ENCODE results near the gene RTN4R. TPM values are rescaled to one million over a fixed set of nuclear protein-coding genes. Genes with fewer than 3 reads are reported as not detected.

RTN4R gene
- total RNA-seq, 1 donor from 2014 or later = 1.4 TPM

GRCh38 chr22:20203142-20203551 lies 65.0 kb downstream of the RTN4R start:
- DNase-seq (ENCODE audit: low spot score) = no peak

- DNase-seq (ENCODE audit: low spot score) = no peak
Measured at GRCh38 chr22:20201837-20202392, 66.2 kb downstream of the RTN4R start.

- DNase-seq (ENCODE audit: low spot score) = no peak
Measured at GRCh38 chr22:20199906-20200305, 68.2 kb downstream of the RTN4R start.

- DNase-seq (ENCODE audit: low spot score) = no peak
Measured at GRCh38 chr22:20199413-20199842, 68.7 kb downstream of the RTN4R start.

GRCh38 chr22:20198557-20199319 lies 69.4 kb downstream of the RTN4R start:
- DNase-seq (ENCODE audit: low spot score) = no peak

- no peak for DNase-seq (ENCODE audit: low spot score)
Measured at GRCh38 chr22:20197407-20198030, 70.6 kb downstream of the RTN4R start.

GRCh38 chr22:20196094-20196842 lies 71.8 kb downstream of the RTN4R start:
- no peak for DNase-seq (ENCODE audit: low spot score)

- DNase-seq (ENCODE audit: low spot score) = no peak
Measured at GRCh38 chr22:20194681-20195593, 73.2 kb downstream of the RTN4R start.

GRCh38 chr22:20193761-20194494 lies 74.2 kb downstream of the RTN4R start:
- DNase-seq (ENCODE audit: low spot score) = no peak

GRCh38 chr22:20192972-20193760 lies 75.0 kb downstream of the RTN4R start:
- no peak for DNase-seq (ENCODE audit: low spot score)

- DNase-seq (ENCODE audit: low spot score) = no peak
Measured at GRCh38 chr22:20192293-20192971, 75.7 kb downstream of the RTN4R start.

GRCh38 chr22:20191803-20192202 lies 76.3 kb downstream of the RTN4R start:
- DNase-seq (ENCODE audit: low spot score) = no peak

Other genes with a start within 250 kb of the RTN4R start
- gene TANGO2, start 247.2 kb downstream of the RTN4R start, total RNA-seq (ENCODE audit: insufficient read depth, low replicate concordance) = 20.5 TPM
- 16.4 TPM for gene DGCR8, start 188.1 kb downstream of the RTN4R start, total RNA-seq (ENCODE audit: insufficient read depth, low replicate concordance)
- gene RANBP1, start 152.2 kb downstream of the RTN4R start, total RNA-seq (ENCODE audit: insufficient read depth, low replicate concordance) = 265 TPM
- gene TRMT2A, start 151.1 kb downstream of the RTN4R start, total RNA-seq (ENCODE audit: insufficient read depth, low replicate concordance) = 30.8 TPM
- gene ZDHHC8, start 136.5 kb downstream of the RTN4R start, total RNA-seq (ENCODE audit: insufficient read depth, low replicate concordance) = 2.2 TPM
- not detected for gene CCDC188, start 117.3 kb downstream of the RTN4R start, total RNA-seq (ENCODE audit: insufficient read depth, low replicate concordance)
- gene DGCR6L, start 51.7 kb upstream of the RTN4R start, total RNA-seq (ENCODE audit: insufficient read depth, low replicate concordance) = 40.0 TPM
- 12.5 TPM for gene ZNF74, start 125.8 kb upstream of the RTN4R start, total RNA-seq (ENCODE audit: insufficient read depth, low replicate concordance)
- gene SCARF2, start 169.5 kb upstream of the RTN4R start, total RNA-seq (ENCODE audit: insufficient read depth, low replicate concordance) = 20.2 TPM
- gene KLHL22, start 227.5 kb upstream of the RTN4R start, total RNA-seq (ENCODE audit: insufficient read depth, low replicate concordance) = 57.5 TPM
- 24.3 TPM for gene MED15, start 239.3 kb upstream of the RTN4R start, total RNA-seq (ENCODE audit: insufficient read depth, low replicate concordance)

Data from umbilical cord (tissue), 2 donors.